ENCODE results near the gene ANO9.
"Not testable (repeated sequence)": the region's sequence is repeated elsewhere in the genome, so short reads cannot be mapped to it uniquely, and the experiment has no call there.

ANO9 gene

DNA sequence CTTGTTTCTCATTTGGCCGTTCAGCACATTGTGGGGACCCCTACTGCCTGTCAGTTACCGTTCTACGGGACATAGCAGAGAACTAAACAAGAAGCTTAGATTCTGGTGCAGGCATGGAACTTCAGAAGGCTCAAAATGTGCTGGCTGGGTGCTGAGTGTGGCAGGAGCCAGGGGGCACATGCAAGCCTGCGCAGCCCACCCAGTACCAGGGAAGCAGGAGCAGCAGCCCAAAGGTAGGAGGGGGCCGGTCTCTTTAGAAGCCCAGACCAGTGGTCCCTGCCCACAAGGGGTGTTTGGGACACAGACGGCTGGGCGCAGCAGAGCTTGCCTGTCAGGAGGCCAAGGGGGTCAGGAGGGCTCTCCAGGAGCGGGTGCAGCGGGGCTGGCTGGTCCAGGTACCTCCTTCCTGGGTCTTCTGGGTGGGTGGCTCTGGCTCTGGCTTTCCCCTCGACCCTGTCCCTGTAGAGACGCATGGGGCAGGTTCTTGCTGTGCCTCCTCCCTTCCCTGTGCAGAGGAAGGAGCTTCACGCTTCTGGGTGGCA lies 10.5 kb upstream of the ANO9 start:
- FAIRE-seq = no peak

DNA sequence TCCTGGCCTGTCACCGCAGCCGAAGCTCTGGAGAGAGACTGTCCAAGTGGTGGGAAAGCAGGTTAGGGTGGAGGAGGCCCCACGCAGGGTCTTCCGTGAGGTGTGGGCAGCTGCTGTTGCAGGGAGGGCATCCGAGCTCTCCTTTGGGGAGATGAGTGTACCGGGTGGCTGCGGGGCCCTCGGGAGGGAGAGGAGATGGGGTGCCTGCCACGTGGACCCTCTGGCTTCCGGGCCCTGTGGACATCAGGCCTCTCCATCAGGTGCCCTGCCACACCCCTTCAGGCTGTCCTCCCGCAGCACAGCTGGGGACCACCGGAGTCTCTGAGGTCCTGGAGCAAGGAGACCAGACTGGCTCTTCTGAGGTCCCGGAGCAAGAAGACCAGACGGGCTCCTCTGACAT lies 9.9 kb upstream of the ANO9 start:
- FAIRE-seq = no peak

- no peak for FAIRE-seq
Observed at GRCh38 chr11:450809-451451, 9.1 kb upstream of the ANO9 start.

DNA sequence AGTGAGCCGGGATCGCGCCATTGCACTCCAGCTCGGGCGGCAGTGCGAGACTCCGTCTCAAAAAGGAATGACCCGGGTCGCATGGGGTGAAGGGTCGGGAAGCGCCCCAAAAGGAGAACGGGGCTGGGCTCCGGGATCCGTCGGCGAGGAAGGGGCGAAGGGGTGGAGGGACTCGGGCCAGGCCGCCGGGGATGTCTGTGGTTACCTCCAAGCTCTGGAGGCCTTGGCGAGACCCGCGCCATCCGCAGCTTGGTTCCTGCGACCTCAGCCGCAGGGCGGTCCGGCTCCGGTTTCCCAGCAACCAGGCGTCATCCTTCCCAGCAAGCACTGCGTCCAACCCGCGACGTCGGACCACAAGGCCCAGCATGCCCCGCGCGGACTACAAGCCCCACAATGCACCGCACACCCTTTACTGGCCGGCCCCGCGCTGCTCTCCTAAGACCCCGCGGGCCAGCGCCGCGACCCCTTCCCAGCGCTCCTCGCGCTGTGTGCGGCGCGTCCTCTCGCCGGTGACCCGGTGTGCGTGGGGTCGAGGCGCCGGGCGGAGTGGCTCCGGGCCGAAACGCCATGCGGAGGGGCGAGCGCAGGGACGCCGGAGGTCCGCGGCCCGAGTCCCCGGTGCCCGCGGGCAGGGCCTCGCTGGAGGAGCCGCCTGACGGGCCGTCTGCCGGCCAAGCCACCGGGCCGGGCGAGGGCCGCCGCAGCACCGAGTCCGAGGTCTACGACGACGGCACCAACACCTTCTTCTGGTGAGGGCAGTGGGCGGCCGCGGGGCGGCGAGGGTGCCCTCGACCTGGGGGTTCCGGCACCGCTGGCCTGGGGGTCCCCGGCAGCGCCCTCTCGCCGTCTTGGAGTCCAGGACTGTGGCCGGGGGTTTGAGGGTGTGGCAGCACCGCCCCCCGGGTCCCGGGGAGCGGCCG lies 8.3 kb upstream of the ANO9 start, which contains the start of gene PTDSS2:
Gene PTDSS2, plus strand, starts transcription at position 391 of the 920 bp plus-strand sequence. Its CDS starts 177 bp downstream, at position 568.
- FAIRE-seq = no peak

DNA sequence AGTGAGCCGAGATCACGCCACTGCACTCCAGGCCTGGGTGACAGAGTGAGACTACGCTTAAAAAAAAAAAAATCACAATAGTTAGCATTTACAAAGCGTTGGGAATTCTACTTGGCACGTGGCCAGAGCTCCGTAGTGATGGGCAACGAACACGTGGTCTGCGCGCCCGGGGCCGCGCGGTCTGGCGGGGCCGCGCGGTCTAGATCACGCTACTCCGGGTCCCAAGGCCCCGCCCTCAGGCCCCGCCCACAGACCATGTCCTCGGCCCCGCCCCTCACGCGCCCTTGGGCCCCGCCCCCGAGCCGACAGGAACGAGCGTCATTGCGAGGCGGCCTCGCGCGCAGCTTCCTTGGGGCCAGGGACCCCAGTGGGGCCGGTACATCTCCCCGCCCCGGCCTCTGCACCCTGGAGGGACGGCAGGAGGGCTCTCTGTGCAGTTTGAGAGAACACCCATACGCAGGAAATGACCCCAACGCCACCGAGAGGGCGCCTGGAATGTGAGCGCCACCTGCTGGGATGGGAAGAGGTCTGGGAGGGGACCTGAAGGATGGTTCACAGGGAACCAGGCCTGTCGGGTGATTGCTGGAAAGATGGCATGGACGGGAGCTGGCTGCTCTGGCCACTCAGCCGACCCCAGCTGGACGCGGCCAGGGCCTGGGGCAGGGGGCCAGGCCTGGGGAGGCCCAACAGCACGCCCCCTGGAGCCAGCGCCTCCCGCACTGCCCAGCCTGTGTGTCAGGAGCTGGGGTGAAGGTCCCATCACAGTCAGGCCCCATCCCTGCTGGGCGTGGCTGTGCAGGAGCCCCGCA lies 6.3 kb upstream of the ANO9 start:
- FAIRE-seq = no peak

- no peak for FAIRE-seq
Observed at GRCh38 chr11:446891-447290, 5.1 kb upstream of the ANO9 start.

GRCh38 chr11:445765-446588 lies 4.2 kb upstream of the ANO9 start:
- FAIRE-seq = no peak

- FAIRE-seq = no peak
Observed at GRCh38 chr11:444396-445144, 2.8 kb upstream of the ANO9 start.

GRCh38 chr11:443542-444199 lies 1.9 kb upstream of the ANO9 start:
- no peak for FAIRE-seq

DNA sequence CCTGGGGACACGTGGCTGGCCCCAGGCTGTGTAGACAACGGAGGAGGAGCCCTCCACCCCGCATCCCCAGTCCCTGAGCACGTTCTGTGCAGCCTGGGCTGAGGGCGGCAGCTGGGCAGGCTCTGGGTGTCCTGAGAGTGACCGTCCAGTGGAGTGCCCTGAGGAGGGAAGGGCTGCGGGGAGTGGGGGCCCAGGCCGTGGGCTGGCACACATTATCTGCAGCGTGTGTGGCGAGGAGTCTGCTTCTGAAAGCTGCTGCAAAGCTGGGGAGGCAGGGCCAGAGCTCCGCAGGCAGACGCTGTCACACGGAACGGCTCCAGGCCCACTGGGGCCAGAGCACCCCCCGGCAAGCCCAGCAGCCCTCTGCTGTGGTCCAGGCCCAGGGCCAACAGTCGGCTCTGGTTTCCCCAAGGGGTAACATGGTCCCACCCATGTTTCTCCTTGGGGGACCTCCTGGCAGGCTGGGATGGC lies 835 bp upstream of the ANO9 start:
- FAIRE-seq = no peak

DNA sequence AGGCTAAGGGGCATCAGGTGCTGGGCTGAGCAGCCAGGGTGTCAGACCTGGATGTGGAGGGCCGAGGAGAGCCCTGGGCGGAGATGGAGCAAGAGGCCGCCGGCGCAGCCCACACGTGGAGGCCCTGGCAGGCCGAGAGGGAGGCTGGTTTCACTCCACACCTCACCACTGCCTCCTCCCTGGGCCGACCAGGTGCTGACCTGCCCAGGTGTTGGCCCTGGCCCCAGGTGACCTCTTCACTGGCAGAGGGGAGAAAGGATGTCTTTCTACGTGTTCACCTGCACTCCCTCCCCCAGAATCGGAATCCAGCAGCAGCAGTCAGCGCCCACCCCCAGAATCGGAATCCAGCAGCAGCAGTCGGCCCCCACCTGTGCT lies 781 bp downstream of the ANO9 start:
- no peak for FAIRE-seq

DNA sequence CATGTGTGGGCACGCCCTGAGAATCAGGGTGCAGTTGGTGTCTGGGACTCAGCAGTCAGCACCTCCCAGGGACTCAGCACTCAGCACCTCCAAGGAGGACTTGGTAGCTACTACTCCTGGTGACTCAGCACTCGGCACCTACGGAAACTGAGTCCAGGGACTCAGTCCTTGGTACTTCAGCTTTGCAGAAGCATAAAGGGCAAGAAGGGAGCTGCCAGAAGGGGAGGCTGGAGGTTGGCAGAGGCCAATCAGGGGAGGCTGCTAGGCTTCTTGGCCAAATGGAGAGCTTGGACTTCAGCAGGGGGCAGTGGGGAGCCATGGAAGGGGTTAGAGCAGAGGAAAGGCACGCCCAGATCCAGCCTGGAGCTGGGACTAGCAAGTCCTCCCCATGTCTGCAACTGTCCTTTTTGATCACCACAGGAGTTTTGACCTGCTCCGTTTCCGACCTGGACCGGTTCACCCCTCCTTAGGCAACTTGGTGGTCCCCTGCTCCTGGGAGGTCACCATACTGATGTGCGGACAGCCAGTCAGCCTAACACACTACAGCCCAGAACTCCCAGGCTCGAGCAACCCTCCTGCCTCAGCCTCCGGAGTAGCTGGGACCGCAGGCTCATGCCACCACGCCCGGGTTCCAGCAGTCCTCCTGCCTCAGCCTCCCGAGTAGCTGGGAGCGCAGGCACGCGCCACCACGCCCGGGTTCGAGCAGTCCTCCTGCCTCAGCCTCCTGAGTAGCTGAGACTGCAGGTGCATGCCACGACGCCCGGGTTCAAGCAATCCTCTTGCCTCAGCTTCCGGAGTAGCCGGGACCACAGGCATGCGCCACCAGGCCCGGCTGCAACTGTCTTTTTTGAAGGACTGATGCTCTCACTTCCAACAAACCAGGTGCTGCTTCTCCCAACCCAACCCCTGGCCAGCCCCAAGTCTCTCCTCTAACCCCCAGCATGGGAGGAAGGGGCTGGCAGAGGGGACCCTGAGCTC lies 1.5 kb downstream of the ANO9 start:
- FAIRE-seq = no peak

- FAIRE-seq = no peak
Observed at GRCh38 chr11:439315-440064, 2.3 kb downstream of the ANO9 start.

DNA sequence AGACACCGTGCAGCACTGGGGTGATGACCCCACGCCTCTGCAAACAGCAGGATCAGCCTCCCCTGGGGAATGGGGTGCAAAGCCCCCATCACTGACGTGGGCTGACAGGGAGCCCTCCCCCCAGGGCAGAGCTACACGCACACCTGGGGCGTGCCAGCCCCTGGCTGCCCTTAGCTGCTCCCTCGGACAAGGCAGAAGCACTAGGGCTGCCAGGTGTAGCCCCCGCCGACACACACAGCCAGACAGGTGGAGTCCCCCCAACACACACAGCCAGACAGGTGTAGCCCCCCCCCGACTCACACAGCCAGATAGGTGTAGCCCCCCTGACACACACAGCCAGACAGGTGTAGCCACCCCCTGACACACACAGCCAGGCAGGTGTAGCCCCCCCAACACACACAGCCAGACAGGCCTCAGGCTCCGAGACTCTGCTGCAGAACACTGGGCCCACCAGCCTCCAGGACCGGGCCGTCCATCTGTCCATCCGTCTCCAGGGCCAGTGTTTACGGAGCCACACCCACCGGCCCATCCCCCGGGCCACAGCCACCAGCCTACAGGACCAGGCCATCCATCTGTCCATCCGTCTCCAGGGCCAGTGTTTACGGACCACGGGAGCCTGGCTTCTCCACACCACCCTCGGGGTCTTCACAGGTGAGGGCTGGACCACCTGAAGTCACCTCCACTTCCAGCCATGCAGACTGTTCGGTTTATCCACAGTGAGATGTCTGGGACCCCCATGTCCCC lies 3.5 kb downstream of the ANO9 start:
- no peak for FAIRE-seq

DNA sequence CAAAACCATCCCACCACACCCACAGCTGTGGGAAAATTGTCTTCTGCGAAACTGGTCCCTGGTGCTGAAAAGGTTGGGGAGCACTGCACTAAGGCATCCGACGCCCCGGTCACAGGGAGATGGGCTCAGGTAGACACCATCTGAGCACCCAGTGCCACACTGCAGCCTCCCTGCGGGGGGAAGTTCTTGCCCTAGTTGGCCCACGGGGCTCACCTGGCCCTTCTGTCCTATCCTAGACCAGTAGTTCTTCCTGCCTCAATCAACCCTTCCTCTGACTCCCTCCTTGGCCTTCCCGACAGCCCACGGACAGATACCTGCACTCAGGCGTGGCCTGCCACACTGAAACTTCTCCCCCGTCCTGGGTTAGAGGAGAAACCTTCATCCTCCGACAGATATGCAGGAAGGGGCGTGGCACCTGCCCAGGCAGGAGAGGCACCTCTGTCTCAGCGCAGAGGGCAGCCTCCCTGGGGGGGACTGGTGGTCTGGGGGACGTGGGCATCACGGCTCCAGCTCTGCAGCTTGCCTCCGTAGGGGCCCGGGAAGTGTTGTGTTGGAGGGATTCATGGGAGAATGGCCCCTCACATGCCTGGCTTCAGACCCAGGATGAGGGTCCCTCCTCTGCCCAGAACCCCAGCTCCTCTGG lies 4.5 kb downstream of the ANO9 start:
- no peak for FAIRE-seq

DNA sequence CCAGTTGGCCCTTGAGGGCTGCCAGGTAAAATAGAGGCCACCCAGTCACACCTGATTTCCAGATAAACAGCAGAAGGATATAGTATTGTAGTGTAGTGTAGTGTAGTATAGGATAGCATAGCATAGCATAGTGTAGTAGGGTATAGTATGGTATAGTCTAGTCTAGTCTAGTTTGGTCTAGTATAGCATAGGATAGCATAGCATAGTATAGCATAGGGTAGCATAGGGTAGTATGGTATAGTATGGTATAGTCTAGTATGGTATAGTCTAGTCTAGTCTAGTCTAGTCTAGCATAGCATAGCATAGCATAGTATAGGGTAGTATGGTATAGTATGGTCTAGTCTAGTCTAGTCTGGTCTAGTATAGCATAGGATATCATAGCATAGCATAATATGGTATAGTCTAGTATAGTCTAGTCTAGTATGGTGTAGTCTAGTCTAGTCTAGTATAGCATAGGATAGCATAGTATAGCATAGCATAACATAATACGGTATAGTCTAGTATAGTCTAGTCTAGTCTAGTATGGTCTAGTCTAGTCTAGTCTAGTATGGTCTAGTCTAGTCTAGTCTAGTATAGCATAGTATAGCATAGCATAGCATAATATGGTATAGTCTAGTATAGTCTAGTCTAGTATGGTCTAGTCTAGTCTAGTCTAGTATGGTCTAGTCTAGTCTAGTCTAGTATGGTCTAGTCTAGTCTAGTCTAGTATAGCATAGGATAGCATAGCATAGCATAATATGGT lies 6.6 kb downstream of the ANO9 start:
- FAIRE-seq = not testable (repeated sequence)

GRCh38 chr11:434496-434895 lies 7.3 kb downstream of the ANO9 start:
- no peak for FAIRE-seq

Measured in colon (tissue), 2 donors.